NT2/D1 (cell line): Measurements from ENCODE around the gene THAP12.

Source experiments
- DNase-seq: peaks from one replicate; pipeline ENCODE4 v3.0.0-alpha.2; 2011; ENCODE audit warnings: low read depth, low spot score
- H3K27me3 ChIP-seq: 2 replicates; pipeline ENCODE4 v1.6.0; 2011; ENCODE audit warnings: mild to moderate bottlenecking; ENCODE audit not compliant: insufficient read length, insufficient read depth
- H3K36me3 ChIP-seq: 2 replicates; pipeline ENCODE4 v1.6.1; 2011; ENCODE audit warnings: mild to moderate bottlenecking, low read length, mixed read lengths; ENCODE audit not compliant: insufficient read depth, insufficient read length
- H3K4me1 ChIP-seq: 2 replicates; pipeline ENCODE4 v1.5.1; 2011; ENCODE audit not compliant: insufficient read depth, insufficient read length
- H3K4me3 ChIP-seq: 2 replicates; pipeline ENCODE4 v1.5.1; 2011; ENCODE audit warnings: low read depth; ENCODE audit not compliant: insufficient read length
- H3K9ac ChIP-seq: 2 replicates; pipeline ENCODE4 v1.6.0; 2011; ENCODE audit warnings: low read depth; ENCODE audit not compliant: insufficient read length
- H3K9me3 ChIP-seq: 2 replicates; pipeline ENCODE4 v1.5.1; 2011; ENCODE audit warnings: mild to moderate bottlenecking, low read length; ENCODE audit not compliant: insufficient read depth
- SUZ12 ChIP-seq: IDR thresholded peaks from 2 replicates; pipeline ENCODE4 v1.6.1; 2011; ENCODE audit not compliant: insufficient read length, insufficient read depth; ENCODE audit errors: extremely low read depth
- YY1 ChIP-seq: IDR thresholded peaks from 2 replicates; pipeline ENCODE4 v1.6.1; 2011; ENCODE audit not compliant: insufficient read length, insufficient read depth
- ZNF274 ChIP-seq: IDR thresholded peaks from 2 replicates; pipeline ENCODE4 v1.6.1; 2011; ENCODE audit warnings: mild to moderate bottlenecking, low read depth, low read length

The THAP12 gene

GRCh38 chr11:76376746-76377558, 4.0 kb downstream of the THAP12 start:
- Histone ChIP-seq H3K4me1 (peaks cover 2% of the 10 kb centered on the region), H3K36me3 (no peaks in the 10 kb centered on the region), H3K9me3 (0 out of 2 replicates have a peak, but pooled peaks cover under 1% of the 10 kb centered on the region), H3K27me3 (peaks cover 2% of the 10 kb centered on the region), H3K4me3 (no peak overlapping the region), H3K9ac (no peak overlapping the region)
- no peak for TF ChIP-seq ZNF274
- no peak for TF ChIP-seq YY1
- no peak for TF ChIP-seq SUZ12
- DNase-seq, result no peak

- peaks cover 2% of the 10 kb centered on the region for H3K4me1 ChIP-seq
- no peaks in the 10 kb centered on the region for H3K36me3 ChIP-seq
- no peak overlapping the region for H3K9ac ChIP-seq
- no peaks in the 10 kb centered on the region for H3K9me3 ChIP-seq
- H3K4me3 ChIP-seq, result no peak overlapping the region
- TF ChIP-seq SUZ12 (no peak), YY1 (no peak), ZNF274 (no peak)
- H3K27me3 ChIP-seq, result no peaks in the 10 kb centered on the region
- no peak for DNase-seq
Observed at GRCh38 chr11:76371170-76371569, 9.8 kb downstream of the THAP12 start.

- no peak for DNase-seq
- Histone ChIP-seq H3K4me1 (no peaks in the 10 kb centered on the region), H3K36me3 (peaks cover 5% of the 10 kb centered on the region)
Observed at GRCh38 chr11:76369406-76369805, 11.5 kb downstream of the THAP12 start.

GRCh38 chr11:76368490-76368889, 12.4 kb downstream of the THAP12 start:
- Histone ChIP-seq H3K4me3 (no peak overlapping the region), H3K4me1 (no peaks in the 10 kb centered on the region), H3K27me3 (no peaks in the 10 kb centered on the region), H3K36me3 (peaks cover 5% of the 10 kb centered on the region), H3K9ac (no peak overlapping the region), H3K9me3 (no peaks in the 10 kb centered on the region)
- TF ChIP-seq SUZ12 (no peak), YY1 (no peak), ZNF274 (no peak)
- DNase-seq, result no peak

More at GRCh38 chr11:76369406-76369805, 11.5 kb downstream of the THAP12 start:
- Histone ChIP-seq H3K4me3 (no peak overlapping the region), H3K9ac (no peak overlapping the region), H3K9me3 (no peaks in the 10 kb centered on the region), H3K27me3 (no peaks in the 10 kb centered on the region)
- TF ChIP-seq SUZ12 (no peak), ZNF274 (no peak)

GRCh38 chr11:76365038-76365679, 15.8 kb downstream of the THAP12 start:
- Histone ChIP-seq H3K4me3 (no peak overlapping the region), H3K4me1 (no peaks in the 10 kb centered on the region), H3K9me3 (no peaks in the 10 kb centered on the region), H3K36me3 (peaks cover 8% of the 10 kb centered on the region), H3K9ac (no peak overlapping the region), H3K27me3 (no peaks in the 10 kb centered on the region)
- TF ChIP-seq SUZ12, result no peak
- TF ChIP-seq ZNF274, result no peak
- no peak for TF ChIP-seq YY1
- DNase-seq, result no peak

GRCh38 chr11:76362716-76363115, 18.2 kb downstream of the THAP12 start:
- Histone ChIP-seq H3K27me3 (no peaks in the 10 kb centered on the region), H3K9ac (no peak overlapping the region), H3K4me1 (no peaks in the 10 kb centered on the region), H3K36me3 (peaks cover 9% of the 10 kb centered on the region), H3K4me3 (no peak overlapping the region), H3K9me3 (no peaks in the 10 kb centered on the region)
- no peak for DNase-seq
- TF ChIP-seq ZNF274 (no peak), YY1 (no peak)

- DNase-seq, result no peak
- Histone ChIP-seq H3K4me1 (no peaks in the 10 kb centered on the region), H3K4me3 (no peak overlapping the region), H3K27me3 (no peaks in the 10 kb centered on the region), H3K9ac (no peak overlapping the region), H3K36me3 (peaks cover 9% of the 10 kb centered on the region), H3K9me3 (no peaks in the 10 kb centered on the region)
- TF ChIP-seq YY1 (no peak), ZNF274 (no peak), SUZ12 (no peak)
Observed at GRCh38 chr11:76361776-76362175, 19.2 kb downstream of the THAP12 start.

GRCh38 chr11:76361374-76361773, 19.6 kb downstream of the THAP12 start:
- TF ChIP-seq SUZ12, result no peak
- TF ChIP-seq YY1, result no peak
- no peak for TF ChIP-seq ZNF274
- H3K4me1 ChIP-seq, result no peaks in the 10 kb centered on the region
- no peak for DNase-seq
- no peak overlapping the region for H3K4me3 ChIP-seq
- peaks cover 10% of the 10 kb centered on the region for H3K36me3 ChIP-seq
- H3K9me3 ChIP-seq, result no peaks in the 10 kb centered on the region
- H3K9ac ChIP-seq, result no peak overlapping the region
- no peaks in the 10 kb centered on the region for H3K27me3 ChIP-seq
